Neural progenitor cell (in vitro differentiated cells): ENCODE measurements around the gene USP10. TPM values are rescaled to one million over a fixed set of nuclear protein-coding genes. Genes with fewer than 3 reads are reported as not detected.

Experiments
- DNase-seq: peaks from one replicate; pipeline ENCODE4 v3.0.0-alpha.2; 2016; ENCODE audit warnings: low spot score
- H2AFZ ChIP-seq: fragments of 200-600 bp; sonication (generic); replicated peaks from 2 replicates; pipeline ENCODE4 v1.6.1; 2016; ENCODE audit warnings: antibody characterized with exemption
- H3F3A ChIP-seq: fragments of 200-600 bp; sonication (generic); 2 replicates; pipeline ENCODE4 v1.6.1; 2016; ENCODE audit warnings: antibody characterized with exemption, low read depth
- H3K27ac ChIP-seq: fragments of 200-600 bp; sonication (generic); 2 replicates; pipeline ENCODE4 v1.5.1; 2016; ENCODE audit warnings: mild to moderate bottlenecking
- H3K27me3 ChIP-seq: fragments of 200-600 bp; sonication (generic); 2 replicates; pipeline ENCODE4 v1.6.1; 2016; ENCODE audit warnings: mild to moderate bottlenecking, moderate library complexity
- H3K36me3 ChIP-seq: fragments of 200-600 bp; sonication (generic); 2 replicates; pipeline ENCODE4 v1.5.1; 2016
- H3K4me1 ChIP-seq: fragments of 200-600 bp; sonication (generic); 2 replicates; pipeline ENCODE4 v1.6.1; 2016; ENCODE audit warnings: mixed run types
- H3K4me2 ChIP-seq: fragments of 200-600 bp; sonication (generic); 2 replicates; pipeline ENCODE4 v1.6.1; 2016
- H3K4me3 ChIP-seq: fragments of 200-600 bp; sonication (generic); 2 replicates; pipeline ENCODE4 v1.5.1; 2016
- H3K79me2 ChIP-seq: fragments of 200-600 bp; sonication (generic); 2 replicates; pipeline ENCODE4 v1.6.1; 2016; ENCODE audit warnings: low read depth
- H3K9ac ChIP-seq: fragments of 200-600 bp; sonication (generic); 2 replicates; pipeline ENCODE4 v1.6.1; 2016
- H3K9me3 ChIP-seq: fragments of 200-600 bp; sonication (generic); 2 replicates; pipeline ENCODE4 v1.5.1; 2016; ENCODE audit warnings: low read depth
- H4K20me1 ChIP-seq: fragments of 200-600 bp; sonication (generic); 2 replicates; pipeline ENCODE4 v1.6.1; 2016; ENCODE audit warnings: low read depth
- H3K27ac Mint-ChIP-seq: 3 replicates; pipeline ENCODE4 v1.8.0; 2021; ENCODE audit warnings: mixed read lengths
- H3K27me3 Mint-ChIP-seq: 2 replicates; pipeline ENCODE4 v1.8.0; 2022; ENCODE audit warnings: low read depth, mild to moderate bottlenecking, inconsistent platforms, moderate library complexity, mixed read lengths; ENCODE audit not compliant: insufficient read depth
- H3K36me3 Mint-ChIP-seq: 3 replicates; pipeline ENCODE4 v1.8.0; 2021; ENCODE audit warnings: mixed read lengths
- H3K4me1 Mint-ChIP-seq: 3 replicates; pipeline ENCODE4 v1.8.0; 2021; ENCODE audit warnings: mixed read lengths
- H3K4me3 Mint-ChIP-seq: 3 replicates; pipeline ENCODE4 v1.8.0; 2021; ENCODE audit warnings: mild to moderate bottlenecking, moderate library complexity, mixed read lengths
- H3K9me3 Mint-ChIP-seq: 3 replicates; pipeline ENCODE4 v1.8.0; 2020; ENCODE audit warnings: mixed read lengths
- CTCF ChIP-seq: fragments of 200-600 bp; sonication (generic); IDR thresholded peaks from 2 replicates; pipeline ENCODE4 v1.5.1; 2017; ENCODE audit warnings: antibody characterized with exemption, mild to moderate bottlenecking
- EZH2 ChIP-seq: fragments of 200-600 bp; sonication (generic); IDR thresholded peaks from 2 replicates; pipeline ENCODE4 v1.6.1; 2017; ENCODE audit warnings: antibody characterized with exemption, mild to moderate bottlenecking, moderate library complexity
- EZH2phosphoT487 ChIP-seq: fragments of 200-600 bp; sonication (generic); IDR thresholded peaks from 2 replicates; pipeline ENCODE4 v1.6.1; 2017; ENCODE audit warnings: antibody characterized with exemption
- total RNA-seq: library from RNA; depleted of rRNA; stranded (reverse); fragments of >200 nt; gene quantifications from 2 replicates; pipeline ENCODE4 v1.2.3, GENCODE V29; 2015; ENCODE audit warnings: low replicate concordance

USP10 gene
- total RNA-seq, 1 donor from 2014 or later, result 130 TPM

GRCh38 chr16:84673203-84673535 is 26.6 kb upstream of the USP10 start:
- no peak overlapping the region for H3K9ac ChIP-seq
- H3K9me3 ChIP-seq, result no peaks in the 10 kb centered on the region
- no peak for TF ChIP-seq EZH2phosphoT487
- TF ChIP-seq EZH2, result no peak
- TF ChIP-seq CTCF, result no peak
- peaks cover 7% of the 10 kb centered on the region for H3K27me3 ChIP-seq
- no peak overlapping the region for H3K4me3 ChIP-seq
- H4K20me1 ChIP-seq, result no peaks in the 10 kb centered on the region
- H3K36me3 Mint-ChIP-seq, result no peaks in the 10 kb centered on the region
- no peaks in the 10 kb centered on the region for H3K79me2 ChIP-seq
- H3K9me3 Mint-ChIP-seq, result no peaks in the 10 kb centered on the region
- no peak overlapping the region for H3K27ac ChIP-seq
- no peaks in the 10 kb centered on the region for H3F3A ChIP-seq
- no peaks in the 10 kb centered on the region for H3K36me3 ChIP-seq
- no peak for DNase-seq
- no peak overlapping the region for H2AFZ ChIP-seq
- H3K27ac Mint-ChIP-seq, result no peak overlapping the region
- H3K4me2 ChIP-seq, result no peak overlapping the region
- H3K27me3 Mint-ChIP-seq, result peaks cover 11% of the 10 kb centered on the region
- no peak overlapping the region for H3K4me3 Mint-ChIP-seq
- H3K4me1 ChIP-seq, result peaks cover 9% of the 10 kb centered on the region
- peaks cover 11% of the 10 kb centered on the region for H3K4me1 Mint-ChIP-seq

GRCh38 chr16:84673561-84673960 is 26.2 kb upstream of the USP10 start:
- TF ChIP-seq CTCF (no peak), EZH2phosphoT487 (no peak), EZH2 (no peak)
- no peaks in the 10 kb centered on the region for H3K36me3 Mint-ChIP-seq
- no peak overlapping the region for H3K27ac Mint-ChIP-seq
- Histone ChIP-seq H3K27me3 (peaks cover 7% of the 10 kb centered on the region), H3K4me2 (no peak overlapping the region), H3K79me2 (no peaks in the 10 kb centered on the region), H3K4me3 (no peak overlapping the region), H4K20me1 (no peaks in the 10 kb centered on the region), H3K4me1 (peaks cover 9% of the 10 kb centered on the region), H3K9ac (no peak overlapping the region), H3K27ac (no peak overlapping the region), H2AFZ (no peak overlapping the region), H3F3A (no peaks in the 10 kb centered on the region), H3K9me3 (no peaks in the 10 kb centered on the region), H3K36me3 (no peaks in the 10 kb centered on the region)
- H3K4me3 Mint-ChIP-seq, result no peak overlapping the region
- peaks cover 11% of the 10 kb centered on the region for H3K27me3 Mint-ChIP-seq
- H3K9me3 Mint-ChIP-seq, result no peaks in the 10 kb centered on the region
- no peak for DNase-seq
- peaks cover 12% of the 10 kb centered on the region for H3K4me1 Mint-ChIP-seq

- H3K27ac Mint-ChIP-seq, result no peak overlapping the region
- no peak for TF ChIP-seq CTCF
- no peak overlapping the region for H3K4me3 ChIP-seq
- H3K4me2 ChIP-seq, result no peak overlapping the region
- no peaks in the 10 kb centered on the region for H4K20me1 ChIP-seq
- no peaks in the 10 kb centered on the region for H3K9me3 ChIP-seq
- H3K79me2 ChIP-seq, result no peaks in the 10 kb centered on the region
- no peak overlapping the region for H3K27ac ChIP-seq
- H3K4me1 Mint-ChIP-seq, result peaks cover 15% of the 10 kb centered on the region
- H3K27me3 Mint-ChIP-seq, result peaks cover 9% of the 10 kb centered on the region
- peaks cover 9% of the 10 kb centered on the region for H3K4me1 ChIP-seq
- H3K27me3 ChIP-seq, result peaks cover 17% of the 10 kb centered on the region
- H3K4me3 Mint-ChIP-seq, result no peak overlapping the region
- no peaks in the 10 kb centered on the region for H3K36me3 Mint-ChIP-seq
- H2AFZ ChIP-seq, result no peak overlapping the region
- H3K9ac ChIP-seq, result no peak overlapping the region
- no peaks in the 10 kb centered on the region for H3F3A ChIP-seq
- no peaks in the 10 kb centered on the region for H3K36me3 ChIP-seq
- H3K9me3 Mint-ChIP-seq, result no peaks in the 10 kb centered on the region
- DNase-seq, result no peak
Measured at GRCh38 chr16:84675423-84675822, 24.4 kb upstream of the USP10 start.

- no peak for TF ChIP-seq EZH2phosphoT487
- no peak for TF ChIP-seq CTCF
- no peak for TF ChIP-seq EZH2
- Histone ChIP-seq H3K27ac (no peak overlapping the region), H3K79me2 (no peaks in the 10 kb centered on the region), H3K9ac (no peak overlapping the region), H3K4me1 (peaks cover 9% of the 10 kb centered on the region), H4K20me1 (no peaks in the 10 kb centered on the region), H3F3A (no peaks in the 10 kb centered on the region), H3K9me3 (no peaks in the 10 kb centered on the region), H3K36me3 (no peaks in the 10 kb centered on the region), H2AFZ (no peak overlapping the region), H3K4me2 (no peak overlapping the region), H3K4me3 (no peak overlapping the region), H3K27me3 (peaks cover 21% of the 10 kb centered on the region)
- Mint-ChIP-seq H3K27me3 (peaks cover 9% of the 10 kb centered on the region), H3K9me3 (no peaks in the 10 kb centered on the region), H3K4me1 (peaks cover 15% of the 10 kb centered on the region), H3K4me3 (peak overlapping the region; percentile 2), H3K27ac (no peak overlapping the region), H3K36me3 (no peaks in the 10 kb centered on the region)
- DNase-seq, result no peak
Measured at GRCh38 chr16:84675884-84676283, 23.9 kb upstream of the USP10 start.
